OCI-LY1 (cell line): ENCODE measurements around the gene TRPC1.
"Not testable (repeated sequence)": the region's sequence is repeated elsewhere in the genome, so short reads cannot be mapped to it uniquely, and the experiment has no call there.

Experiments used
- EZH2 ChIP-seq: fragments of 200-600 bp; sonication (generic), shearing (Covaris generic); IDR thresholded peaks from 2 replicates; pipeline ENCODE4 v1.8.0; 2017; ENCODE audit warnings: borderline replicate concordance, mixed run types, mild to moderate bottlenecking, antibody characterized with exemption, low read length, moderate library complexity, mixed read lengths
- TF ChIP-seq, protein P1 (sequence below): fragments of 200-600 bp; sonication (generic), shearing (Covaris generic); IDR thresholded peaks from 2 replicates; pipeline ENCODE4 v1.5.1; 2017; ENCODE audit warnings: mild to moderate bottlenecking, antibody characterized with exemption, low read length, moderate library complexity, mixed read lengths

DNA sequence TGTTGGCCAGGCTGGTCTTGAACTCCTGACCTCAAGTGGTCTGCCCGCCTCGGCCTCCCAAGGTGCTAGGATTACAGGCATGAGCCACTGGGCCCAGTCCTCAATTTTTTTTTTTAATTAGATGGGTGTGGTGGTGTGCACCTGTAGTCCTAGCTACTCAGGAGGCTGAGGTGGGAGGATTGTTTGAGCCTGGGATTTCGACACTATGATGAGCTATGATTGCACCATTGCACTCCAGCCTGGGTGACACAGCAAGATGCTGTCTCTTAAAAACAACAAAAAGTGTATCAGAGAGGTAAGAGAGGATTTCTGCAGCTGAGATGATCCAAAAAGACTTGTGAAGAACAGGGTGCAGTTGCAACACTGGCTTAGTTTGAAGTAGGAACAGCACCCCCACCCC lies 9.0 kb upstream of the TRPC1 start:
- TF ChIP-seq, protein P1, sequence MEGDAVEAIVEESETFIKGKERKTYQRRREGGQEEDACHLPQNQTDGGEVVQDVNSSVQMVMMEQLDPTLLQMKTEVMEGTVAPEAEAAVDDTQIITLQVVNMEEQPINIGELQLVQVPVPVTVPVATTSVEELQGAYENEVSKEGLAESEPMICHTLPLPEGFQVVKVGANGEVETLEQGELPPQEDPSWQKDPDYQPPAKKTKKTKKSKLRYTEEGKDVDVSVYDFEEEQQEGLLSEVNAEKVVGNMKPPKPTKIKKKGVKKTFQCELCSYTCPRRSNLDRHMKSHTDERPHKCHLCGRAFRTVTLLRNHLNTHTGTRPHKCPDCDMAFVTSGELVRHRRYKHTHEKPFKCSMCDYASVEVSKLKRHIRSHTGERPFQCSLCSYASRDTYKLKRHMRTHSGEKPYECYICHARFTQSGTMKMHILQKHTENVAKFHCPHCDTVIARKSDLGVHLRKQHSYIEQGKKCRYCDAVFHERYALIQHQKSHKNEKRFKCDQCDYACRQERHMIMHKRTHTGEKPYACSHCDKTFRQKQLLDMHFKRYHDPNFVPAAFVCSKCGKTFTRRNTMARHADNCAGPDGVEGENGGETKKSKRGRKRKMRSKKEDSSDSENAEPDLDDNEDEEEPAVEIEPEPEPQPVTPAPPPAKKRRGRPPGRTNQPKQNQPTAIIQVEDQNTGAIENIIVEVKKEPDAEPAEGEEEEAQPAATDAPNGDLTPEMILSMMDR, result not testable (repeated sequence)
- not testable (repeated sequence) for TF ChIP-seq EZH2
